GM19463 (cell line): ENCODE data around the gene CAPN9.

ENCODE experiments used
- ATAC-seq: cut with Tn5 transposase; IDR thresholded peaks from one replicate; pipeline ENCODE4 v1.9.1; 2021; ENCODE audit warnings: mild to moderate bottlenecking, moderate library complexity; ENCODE audit not compliant: unreplicated experiment

The CAPN9 gene

GRCh38 chr1:230745071-230745470, 2.1 kb upstream of the CAPN9 start:
- ATAC-seq, result no peak

GRCh38 chr1:230746617-230747016, 571 bp upstream of the CAPN9 start:
- ATAC-seq, result no peak

GRCh38 chr1:230747890-230748800, 957 bp downstream of the CAPN9 start:
- no peak for ATAC-seq

DNA sequence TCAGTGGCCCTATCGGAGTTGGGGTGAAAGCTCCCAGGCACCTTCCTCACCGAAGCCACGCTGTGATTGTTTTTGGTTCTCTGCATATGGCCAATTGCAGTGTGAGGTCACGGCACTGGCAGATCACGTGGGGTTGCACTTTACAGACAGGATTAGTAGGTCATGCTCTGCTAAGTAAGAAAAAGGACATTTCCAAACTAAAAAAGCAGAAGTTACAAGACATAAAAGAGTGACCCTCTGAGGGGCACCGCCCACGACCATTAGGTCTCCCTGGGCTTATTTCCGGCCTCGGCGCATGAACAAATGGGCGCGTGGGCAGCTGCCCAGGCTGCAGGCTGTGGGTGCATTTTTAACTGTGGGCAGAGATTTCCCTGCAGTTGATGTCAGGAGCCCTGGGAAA, 2.0 kb downstream of the CAPN9 start:
- ATAC-seq, result no peak

GRCh38 chr1:230749635-230750034, 2.4 kb downstream of the CAPN9 start:
- ATAC-seq, result no peak

GRCh38 chr1:230750576-230750975, 3.4 kb downstream of the CAPN9 start:
- no peak for ATAC-seq

GRCh38 chr1:230750986-230751625, 3.9 kb downstream of the CAPN9 start:
- ATAC-seq, result no peak

GRCh38 chr1:230752407-230752806, 5.2 kb downstream of the CAPN9 start:
- ATAC-seq, result no peak

DNA sequence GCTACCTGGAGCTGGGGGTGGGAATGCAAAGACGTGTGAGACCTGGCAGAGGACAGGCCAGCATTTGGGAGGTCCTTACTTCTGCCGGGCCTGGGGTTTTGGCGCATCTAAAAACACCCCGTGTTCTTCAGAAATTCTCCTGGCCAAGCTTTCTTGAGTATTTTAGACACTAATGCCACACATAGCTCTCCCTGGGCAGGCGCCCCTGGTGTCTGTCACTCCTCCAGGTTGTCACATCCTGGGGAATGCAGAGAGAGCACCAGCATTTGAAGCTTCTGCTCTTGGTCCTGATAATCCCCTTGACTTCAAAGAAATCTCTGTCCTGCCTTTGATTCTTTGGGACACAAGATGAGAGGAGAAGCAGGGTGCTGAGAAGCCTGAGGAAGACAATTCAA, 6.0 kb downstream of the CAPN9 start:
- ATAC-seq, result no peak

GRCh38 chr1:230753586-230754251, 6.5 kb downstream of the CAPN9 start:
- ATAC-seq, result no peak

GRCh38 chr1:230754796-230755195, 7.6 kb downstream of the CAPN9 start:
- ATAC-seq, result no peak

DNA sequence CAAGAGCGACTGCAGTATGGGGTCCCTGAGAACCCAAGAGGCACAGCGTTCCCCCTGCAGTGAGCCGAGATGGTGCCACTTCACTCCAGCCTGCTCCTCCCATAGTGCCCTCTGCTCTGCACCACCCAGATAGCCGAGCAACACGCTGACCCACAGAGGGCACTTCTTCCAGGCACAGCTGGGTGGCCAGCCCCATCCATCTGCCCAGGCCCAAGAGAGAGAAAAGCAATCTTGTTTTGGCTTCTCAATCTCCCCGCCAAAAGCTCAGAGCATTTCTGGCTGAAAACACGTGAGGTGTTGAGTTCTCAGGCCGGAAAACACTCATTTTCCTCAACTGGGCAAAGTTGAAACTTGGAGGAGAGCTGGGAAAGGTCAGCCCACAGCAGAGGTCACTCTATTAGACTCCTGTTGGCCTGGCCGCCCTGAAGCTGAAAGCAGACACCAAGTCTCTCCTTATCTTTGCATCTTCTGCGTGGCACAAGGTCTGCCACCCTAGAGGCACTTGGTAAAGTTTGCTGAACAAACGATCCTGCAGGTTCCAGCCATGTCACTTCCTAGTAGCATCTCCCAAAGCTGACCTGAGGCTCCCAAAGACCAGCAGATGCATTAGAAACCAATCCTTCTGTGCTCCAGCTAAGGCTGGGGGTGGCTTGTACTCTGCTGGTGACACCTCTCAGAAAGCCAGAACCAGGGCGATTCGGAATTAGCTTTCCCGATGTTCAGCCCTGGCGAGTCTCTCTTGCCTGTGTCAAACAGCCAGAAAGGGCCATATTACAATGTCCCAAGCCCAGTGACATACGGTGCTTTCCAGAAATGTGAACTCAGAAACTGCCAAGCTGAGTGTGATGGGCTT, 10.9 kb downstream of the CAPN9 start:
- ATAC-seq, result no peak

DNA sequence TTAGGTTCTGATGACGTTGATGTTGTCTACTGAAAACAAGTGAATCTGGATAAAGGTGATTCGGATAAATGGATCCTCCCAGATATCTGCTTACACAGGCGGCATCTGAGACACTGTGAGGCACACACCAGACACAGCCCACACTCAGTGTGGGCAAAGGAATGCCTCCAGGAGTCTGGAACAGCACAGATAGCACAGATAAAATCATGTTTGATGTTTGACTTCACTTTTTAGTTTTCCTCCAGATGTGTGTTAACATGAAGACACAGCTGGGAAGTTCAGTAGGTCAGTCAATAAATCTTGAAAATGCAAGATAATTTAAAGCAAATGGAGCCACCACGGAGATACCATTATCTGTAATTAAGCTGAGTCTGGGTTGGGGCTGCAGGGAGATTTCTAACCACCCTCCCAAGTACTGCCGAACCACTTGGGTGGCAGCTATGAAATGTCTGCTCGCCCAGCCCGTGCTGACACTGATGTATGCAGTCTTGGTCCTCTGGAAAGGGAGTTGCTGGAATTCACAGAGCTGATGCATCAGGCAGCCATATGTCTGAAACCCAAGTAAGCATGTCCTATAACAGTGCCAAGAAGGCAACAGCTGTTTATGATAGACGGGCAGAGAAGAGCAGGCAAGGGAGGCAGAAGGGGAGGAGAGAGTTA, 11.7 kb downstream of the CAPN9 start:
- ATAC-seq, result no peak

GRCh38 chr1:230759369-230760065, 12.3 kb downstream of the CAPN9 start:
- no peak for ATAC-seq

- ATAC-seq, result no peak
Measured at GRCh38 chr1:230760360-230760827, 13.2 kb downstream of the CAPN9 start.

- ATAC-seq, result no peak
Measured at GRCh38 chr1:230761443-230762167, 14.4 kb downstream of the CAPN9 start.

DNA sequence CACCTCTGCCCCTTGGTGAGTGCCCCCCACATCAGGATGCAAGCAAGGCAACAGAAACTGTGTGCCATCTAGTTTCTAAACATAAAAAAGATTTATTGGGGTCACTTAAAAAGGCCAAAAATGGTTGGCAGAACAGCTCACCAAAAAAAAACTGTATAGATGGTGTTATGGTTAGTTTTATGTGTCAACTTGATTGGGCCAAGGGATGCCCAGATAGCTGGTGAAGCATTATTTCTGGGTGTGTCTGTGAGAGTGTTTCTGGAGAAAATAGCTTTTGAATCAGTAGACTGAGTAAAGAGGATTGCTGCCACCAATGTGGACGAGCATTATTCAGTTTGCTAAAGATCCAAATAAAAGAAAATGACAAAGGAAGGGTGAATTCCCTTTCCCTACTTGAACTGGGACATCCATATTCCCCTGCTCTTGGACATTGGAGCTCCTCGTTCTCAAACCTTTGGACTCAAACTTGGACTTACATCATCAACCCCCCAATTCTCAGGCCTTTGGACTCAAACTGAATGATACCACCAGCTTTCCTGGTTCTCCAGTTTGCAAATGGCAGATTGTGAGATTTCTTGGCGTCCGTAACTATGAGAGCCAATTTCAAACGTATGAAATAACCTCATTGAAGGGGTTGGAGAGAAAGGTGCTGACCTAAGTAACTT, 16.9 kb downstream of the CAPN9 start:
- no peak for ATAC-seq

DNA sequence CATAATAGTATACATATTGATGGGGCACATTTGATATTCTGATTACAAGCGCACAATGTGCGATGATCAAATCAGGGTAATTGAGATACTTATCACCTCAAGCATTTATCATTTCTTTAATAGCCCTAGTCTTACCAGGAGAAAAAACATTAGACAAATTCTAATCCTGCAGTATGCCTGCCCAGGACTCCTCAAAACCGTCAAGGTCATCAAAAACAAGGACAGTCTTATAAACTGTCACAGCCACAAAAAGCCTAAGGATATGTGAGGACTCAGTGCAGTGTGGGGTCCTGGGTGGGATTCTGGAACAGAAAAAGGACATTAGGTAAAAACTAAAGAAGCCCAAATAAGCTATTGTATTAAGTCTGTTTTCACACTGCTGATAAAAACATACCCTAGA, 19.1 kb downstream of the CAPN9 start:
- ATAC-seq, result no peak
